ENCODE data around the gene DESI1.
"Not testable (repeated sequence)": the region's sequence is repeated elsewhere in the genome, so short reads cannot be mapped to it uniquely, and the experiment has no call there.

DESI1 gene

DNA sequence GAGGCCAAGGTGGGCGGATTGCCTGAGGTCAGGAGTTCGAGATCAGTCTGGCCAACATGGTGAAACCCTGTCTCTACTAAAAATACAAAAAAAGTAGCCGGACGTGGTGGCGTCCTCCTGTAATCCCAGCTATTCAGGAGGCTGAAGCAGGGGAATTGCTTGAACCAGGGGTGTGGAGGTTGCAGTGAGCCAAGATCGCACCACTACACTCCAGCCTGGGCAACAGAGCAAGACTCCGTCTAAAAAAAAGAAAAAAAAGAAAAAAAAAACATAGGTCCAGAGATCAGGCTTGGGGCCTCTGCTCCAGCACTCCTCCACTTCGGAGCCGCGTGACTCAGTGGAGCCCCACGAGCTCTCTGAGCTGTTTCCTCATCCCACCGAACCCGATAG lies 62.6 kb downstream of the DESI1 start:
- DNase-seq (ENCODE audit: low read depth), result not testable (repeated sequence)

DNA sequence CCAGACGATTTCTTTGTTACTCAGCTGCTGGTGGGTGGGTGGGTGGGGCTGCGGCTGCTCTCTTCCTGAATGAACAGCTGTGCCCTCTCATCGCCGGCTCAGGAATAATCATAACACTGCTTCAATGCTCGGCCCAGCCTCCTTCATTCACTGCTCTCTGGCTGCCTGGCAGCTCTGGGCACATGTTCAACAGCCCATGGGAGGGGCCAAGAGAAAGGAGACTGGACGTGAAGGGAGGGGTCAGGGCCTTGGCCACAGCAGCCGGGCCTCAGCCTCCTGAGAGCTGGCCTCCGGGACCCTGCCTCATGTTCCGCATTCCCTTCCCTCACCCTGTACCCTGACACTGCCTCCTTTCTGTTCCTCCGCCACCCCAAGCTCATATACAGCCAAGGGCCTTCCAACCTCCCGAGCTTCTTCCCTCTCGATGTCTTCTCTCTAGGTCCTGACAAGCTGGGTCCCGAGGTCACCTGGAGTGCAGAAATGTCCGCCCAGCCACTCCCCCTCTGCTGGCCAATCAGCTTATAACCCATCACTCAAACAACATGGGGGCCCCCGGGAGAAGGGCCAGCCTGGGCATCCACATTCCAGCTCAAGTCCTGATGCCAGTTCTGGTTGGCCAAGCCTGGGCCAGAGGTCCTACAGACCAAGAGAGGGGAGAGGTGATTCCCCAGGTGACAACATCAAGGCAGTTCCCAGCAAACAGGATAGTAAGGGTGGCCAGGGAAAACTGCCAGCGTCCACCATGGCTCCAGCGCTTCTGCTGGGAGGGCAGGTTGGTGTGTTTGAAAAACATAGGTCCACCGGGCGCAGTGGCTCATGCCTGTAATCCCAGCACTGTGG lies 63.2 kb downstream of the DESI1 start:
- peak; percentile 80 for DNase-seq (ENCODE audit: low read depth)

DNA sequence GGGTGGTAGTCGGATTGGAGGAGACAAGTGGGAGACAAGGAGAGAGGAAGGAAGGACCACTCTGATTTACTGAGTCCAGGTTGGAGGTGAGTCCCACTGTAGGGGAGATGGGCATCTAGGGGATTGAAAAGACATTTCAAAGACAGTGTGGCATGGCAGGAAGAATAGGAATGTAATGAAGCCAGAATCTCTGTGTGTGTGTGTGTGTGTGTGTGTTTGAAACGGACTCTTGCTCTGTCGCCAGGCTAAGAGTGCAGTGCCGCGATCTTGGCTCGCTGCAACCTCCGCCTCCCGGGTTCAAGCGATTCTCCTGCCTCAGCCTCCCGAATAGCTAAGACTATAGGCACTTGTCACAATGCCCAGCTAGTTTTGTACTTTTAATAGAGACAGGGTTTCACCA lies 64.3 kb downstream of the DESI1 start:
- DNase-seq (ENCODE audit: low read depth), result no peak

DNA sequence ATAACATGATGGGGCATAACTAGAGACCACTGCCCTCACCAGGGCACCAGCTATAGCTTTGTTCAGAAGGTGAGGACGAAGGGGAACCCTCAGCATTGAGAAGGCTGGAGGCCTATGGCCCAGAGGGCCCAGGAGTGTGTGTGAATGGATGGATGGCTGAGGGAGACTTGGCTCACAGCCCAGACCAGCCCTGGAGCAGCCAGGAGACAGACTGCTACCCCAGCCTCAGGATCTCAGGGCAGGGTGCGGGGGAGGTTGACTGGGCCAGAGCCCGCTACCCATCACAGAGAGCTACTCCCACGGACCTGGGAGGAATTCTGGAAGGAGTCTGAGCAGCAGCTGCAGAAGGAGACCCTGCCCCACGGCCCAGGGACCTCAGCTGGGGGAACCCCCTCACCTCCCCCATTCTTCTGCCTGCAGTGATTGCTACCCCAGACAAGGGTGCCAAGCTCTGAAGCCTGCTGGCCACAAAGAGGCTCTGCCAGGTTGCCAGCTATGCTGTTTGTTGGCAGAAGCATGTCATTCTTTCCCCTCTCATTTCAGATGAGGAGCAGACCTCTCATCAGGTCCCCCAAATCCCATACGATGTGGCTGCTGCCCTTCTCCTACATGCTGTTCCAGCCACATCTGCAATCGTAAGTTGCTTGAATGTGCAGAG lies 65.4 kb downstream of the DESI1 start:
- no peak for DNase-seq (ENCODE audit: low read depth)

DNA sequence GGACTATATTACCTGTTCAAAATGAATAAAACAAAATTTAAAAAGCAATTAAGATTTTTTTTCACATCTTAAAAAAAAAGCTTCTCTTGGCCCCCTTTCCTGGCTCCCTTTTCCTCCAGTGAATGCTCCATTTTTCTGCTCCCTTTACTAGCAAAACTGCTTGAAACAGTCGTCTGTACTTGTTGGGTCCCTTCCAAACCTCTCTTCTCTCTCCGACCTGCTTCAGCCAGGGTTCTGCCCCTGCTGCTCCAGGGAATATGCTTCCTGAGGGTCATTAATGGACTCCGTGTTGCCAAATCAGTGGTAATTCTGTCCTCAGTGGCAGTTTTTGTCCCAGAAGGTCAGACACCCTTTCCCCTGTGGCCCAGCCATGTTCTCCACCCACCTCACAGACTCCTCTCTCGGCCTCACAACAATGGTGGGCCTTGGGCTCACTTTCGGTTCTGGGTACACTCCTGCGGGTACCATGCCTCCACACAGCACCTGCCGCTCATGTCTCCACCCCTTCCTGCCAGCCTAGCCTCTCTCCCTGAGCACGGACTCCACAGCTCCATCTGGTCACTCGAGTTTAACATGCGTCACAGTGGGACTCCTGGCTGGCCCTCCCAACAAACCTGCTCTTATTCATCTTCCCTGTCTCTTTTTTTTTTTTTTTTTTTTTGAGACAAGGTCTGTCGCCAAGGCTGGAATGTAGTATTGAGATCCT lies 68.8 kb downstream of the DESI1 start:
- no peak for DNase-seq (ENCODE audit: low read depth)

DNA sequence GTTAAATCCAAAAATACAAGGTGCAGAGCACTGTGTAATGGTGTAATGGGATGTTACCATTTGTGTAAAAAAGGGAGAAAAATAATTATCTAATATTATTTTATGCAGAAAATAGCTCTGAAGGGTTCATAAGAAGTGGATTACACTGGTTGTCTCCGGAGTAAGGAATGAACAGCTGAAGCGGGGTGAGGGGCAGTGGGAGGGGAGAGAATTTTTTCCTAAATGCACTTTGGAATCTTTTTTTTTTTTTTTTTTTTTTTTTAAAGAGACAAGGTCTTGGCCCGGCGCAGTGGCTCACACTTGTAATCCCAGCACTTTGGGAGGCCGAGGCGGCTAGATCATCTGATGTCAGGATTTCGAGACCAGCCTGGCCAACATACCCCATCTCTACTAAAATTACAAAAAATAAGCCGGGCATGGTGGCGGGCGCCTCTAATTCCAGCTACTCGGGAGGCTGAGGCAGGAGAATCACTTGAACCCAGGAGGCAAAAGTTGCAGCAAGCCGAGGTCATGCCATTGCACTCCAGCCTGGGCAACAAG lies 69.8 kb downstream of the DESI1 start:
- no peak for DNase-seq (ENCODE audit: low read depth)

DNA sequence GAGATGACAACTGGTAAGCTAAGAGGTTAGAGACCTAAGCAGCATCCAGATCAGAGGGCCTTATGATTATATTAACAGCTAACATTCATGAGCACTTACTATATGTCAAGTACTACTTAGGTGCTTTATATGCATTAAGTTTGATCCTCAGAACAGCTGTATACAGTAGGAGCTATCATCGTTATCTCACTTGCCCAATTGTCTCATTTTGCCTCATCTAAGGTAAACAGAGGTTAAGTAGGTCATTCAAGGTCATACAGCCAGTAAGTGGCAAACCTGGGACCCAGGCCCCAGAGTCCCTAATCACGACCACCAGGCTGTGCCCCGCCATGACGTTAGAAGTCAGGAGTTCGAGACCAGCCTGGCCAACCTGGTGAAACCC lies 72.0 kb downstream of the DESI1 start:
- DNase-seq (ENCODE audit: low read depth), result no peak

All from fibroblast of the conjunctiva (primary cell).